Measurements from ENCODE around the gene RPP40. TPM values are rescaled to one million over a fixed set of nuclear protein-coding genes. Genes with fewer than 3 reads are reported as not detected.
A peak's percentile ranks its signal among the peaks of the same experiment; 100 is the strongest.

The RPP40 gene
- total RNA-seq, 4 donors from 2014 or later = 12.3 to 24.9 (median 16.1) TPM

- no peak for DNase-seq
- WGBS, 2 donors = 59 to 65% methylated on average over 3 of the region's 3 CpGs
- Histone ChIP-seq H3K27me3 (no peaks in the 10 kb centered on the region), H3K36me3 (no peaks in the 10 kb centered on the region), H3K4me1 (peaks cover 0 to 4% (median 0%) of the 10 kb centered on the region in 3 donors), H3K4me3 (no peak overlapping the region), H3K9me3 (peaks cover 0 to 15% (median 3%) of the 10 kb centered on the region in 3 donors), H3K27ac (no peak overlapping the region)
- TF ChIP-seq POLR2A (IDR thresholded peaks at IDR 0.05) = no peak
- TF ChIP-seq CTCF (IDR thresholded peaks at IDR 0.05) = no peak
- intact Hi-C loops (cut with DNase I) = no loop called here
These were observed 24.4 kb downstream of the RPP40 start for GRCh38 chr6:4979426-4979825.

- Histone ChIP-seq H3K27me3 (no peaks in the 10 kb centered on the region), H3K27ac (no peak overlapping the region), H3K36me3 (no peaks in the 10 kb centered on the region), H3K4me1 (peaks cover 0 to 11% (median 0%) of the 10 kb centered on the region in 3 donors), H3K9me3 (peaks cover 0 to 15% (median 3%) of the 10 kb centered on the region in 3 donors), H3K4me3 (no peak overlapping the region)
- TF ChIP-seq CTCF (IDR thresholded peaks at IDR 0.05) = no peak
- no peak for TF ChIP-seq POLR2A (IDR thresholded peaks at IDR 0.05)
- DNase-seq = no peak
- 67 to 70% methylated on average over 5 of the region's 5 CpGs for WGBS, 2 donors
- intact Hi-C loops (cut with DNase I) = no loop called here
These were observed 26.4 kb downstream of the RPP40 start for GRCh38 chr6:4977468-4977867.

GRCh38 chr6:4975506-4975905 lies 28.3 kb downstream of the RPP40 start:
- WGBS, 2 donors = 67 to 68% methylated on average over 3 of the region's 3 CpGs
- TF ChIP-seq CTCF (IDR thresholded peaks at IDR 0.05) (no peak), POLR2A (IDR thresholded peaks at IDR 0.05) (no peak)
- Histone ChIP-seq H3K4me1 (peaks cover 0 to 11% (median 0%) of the 10 kb centered on the region in 3 donors), H3K36me3 (no peaks in the 10 kb centered on the region), H3K27me3 (no peaks in the 10 kb centered on the region), H3K27ac (no peak overlapping the region), H3K4me3 (no peak overlapping the region), H3K9me3 (peaks cover 0 to 15% (median 3%) of the 10 kb centered on the region in 3 donors)
- DNase-seq = no peak
- intact Hi-C loops (cut with DNase I) = no loop called here

DNA sequence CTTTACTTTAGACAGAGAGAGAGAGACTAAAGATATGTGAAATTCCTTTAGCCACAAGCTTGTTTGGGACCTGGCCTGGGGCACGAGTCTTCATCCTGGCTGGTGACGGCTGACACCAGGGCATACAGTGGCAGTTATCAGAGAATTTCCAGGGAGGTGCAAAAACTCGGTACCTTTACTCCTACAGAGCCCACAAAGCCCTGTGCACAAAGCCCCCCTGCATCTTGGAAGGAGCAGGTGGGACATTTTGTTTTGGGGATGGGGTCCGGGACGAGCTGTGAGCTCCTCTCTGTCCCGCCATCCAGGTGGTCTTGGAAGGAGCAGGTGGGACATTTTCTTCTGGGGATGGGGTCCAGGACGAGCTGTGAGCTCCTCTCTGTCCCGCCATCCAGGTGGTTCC lies 28.9 kb downstream of the RPP40 start:
- TF ChIP-seq CTCF (IDR thresholded peaks at IDR 0.05) (no peak), POLR2A (IDR thresholded peaks at IDR 0.05) (no peak)
- intact Hi-C loops (cut with DNase I) = no loop called here
- Histone ChIP-seq H3K27ac (no peak overlapping the region), H3K27me3 (no peaks in the 10 kb centered on the region), H3K36me3 (no peaks in the 10 kb centered on the region), H3K9me3 (peaks cover 0 to 15% (median 3%) of the 10 kb centered on the region in 3 donors), H3K4me1 (peaks cover 0 to 11% (median 0%) of the 10 kb centered on the region in 3 donors), H3K4me3 (no peak overlapping the region)
- whole genome bisulfite sequencing, 2 donors = 76 to 79% methylated on average over 5 to 8 of the region's 8 CpGs
- DNase-seq = no peak

GRCh38 chr6:4973982-4974745 lies 29.7 kb downstream of the RPP40 start:
- no peak for DNase-seq
- intact Hi-C loops (cut with DNase I) = no loop called here
- no peaks in the 10 kb centered on the region for H3K36me3 ChIP-seq
- whole genome bisulfite sequencing, 2 donors = 37 to 52% methylated on average over 9 to 12 of the region's 14 CpGs
- no peak overlapping the region for H3K4me3 ChIP-seq
- TF ChIP-seq POLR2A (IDR thresholded peaks at IDR 0.05) (no peak), CTCF (IDR thresholded peaks at IDR 0.05) (no peak)
- H3K4me1 ChIP-seq = peaks cover 0 to 11% (median 0%) of the 10 kb centered on the region in 3 donors
- H3K27ac ChIP-seq = peak overlapping the region in 1 of 4 donors; percentile 29
- H3K27me3 ChIP-seq = no peaks in the 10 kb centered on the region
- peaks cover 0 to 7% (median 0%) of the 10 kb centered on the region in 3 donors for H3K9me3 ChIP-seq

Data from esophagus squamous epithelium (tissue), 5 donors.